ENCODE data around the gene RAC3.

The RAC3 gene

GRCh38 chr17:82018989-82019689, 12.3 kb upstream of the RAC3 start:
- no peaks in the 10 kb centered on the region for H3K36me3 ChIP-seq (ENCODE audit: low read length)
- H4K20me1 ChIP-seq (ENCODE audit: low read depth, low read length): no peaks in the 10 kb centered on the region
- H3K27ac ChIP-seq (ENCODE audit: low read depth, low read length): no peak overlapping the region
- no peaks in the 10 kb centered on the region for H3K9me3 ChIP-seq (ENCODE audit: insufficient read depth, low read length)
- no peaks in the 10 kb centered on the region for H3K27me3 ChIP-seq (ENCODE audit: low read length)
- TF ChIP-seq EZH2phosphoT487 (conservative IDR thresholded peaks at IDR 0.05; ENCODE audit: low read length): no peak
- TF ChIP-seq CTCF (IDR thresholded peaks at IDR 0.05; ENCODE audit: insufficient read depth, low read length, poor library complexity, severe bottlenecking): no peak
- H2AFZ ChIP-seq (ENCODE audit: low read depth, low read length, severe bottlenecking): no peak overlapping the region
- no peak overlapping the region for H3K9ac ChIP-seq (ENCODE audit: low read length)
- no peak overlapping the region for H3K4me3 ChIP-seq (ENCODE audit: insufficient read depth, low read length, poor library complexity, severe bottlenecking)
- H3F3A ChIP-seq (ENCODE audit: insufficient read depth): 0 out of 2 replicates have a peak, but pooled peaks cover 6% of the 10 kb centered on the region
- no peak overlapping the region for H3K4me2 ChIP-seq (ENCODE audit: low read depth, low read length, poor library complexity, severe bottlenecking)
- peaks cover 22% of the 10 kb centered on the region for H3K79me2 ChIP-seq (ENCODE audit: insufficient read depth, low read length)
- H3K9me2 ChIP-seq (replicated peaks; ENCODE audit: insufficient read depth, low read length): no peaks in the 10 kb centered on the region

GRCh38 chr17:82019690-82020571, 11.5 kb upstream of the RAC3 start:
- Histone ChIP-seq H3K4me3 (ENCODE audit: insufficient read depth, low read length, poor library complexity, severe bottlenecking) (no peak overlapping the region), H3K4me2 (ENCODE audit: low read depth, low read length, poor library complexity, severe bottlenecking) (peak overlapping the region; percentile 89), H3K9me2 (replicated peaks; ENCODE audit: insufficient read depth, low read length) (no peaks in the 10 kb centered on the region), H3K79me2 (ENCODE audit: insufficient read depth, low read length) (peaks cover 25% of the 10 kb centered on the region), H3K9me3 (ENCODE audit: insufficient read depth, low read length) (no peaks in the 10 kb centered on the region), H4K20me1 (ENCODE audit: low read depth, low read length) (no peaks in the 10 kb centered on the region), H3K9ac (ENCODE audit: low read length) (0 out of 2 replicates have a peak overlapping the region, but pooled peaks have one; percentile 99), H3K27me3 (ENCODE audit: low read length) (no peaks in the 10 kb centered on the region), H3K27ac (ENCODE audit: low read depth, low read length) (no peak overlapping the region), H3K36me3 (ENCODE audit: low read length) (no peaks in the 10 kb centered on the region), H3F3A (ENCODE audit: insufficient read depth) (0 out of 2 replicates have a peak, but pooled peaks cover 6% of the 10 kb centered on the region), H2AFZ (ENCODE audit: low read depth, low read length, severe bottlenecking) (no peak overlapping the region)
- TF ChIP-seq EZH2phosphoT487 (conservative IDR thresholded peaks at IDR 0.05; ENCODE audit: low read length) (no peak), CTCF (IDR thresholded peaks at IDR 0.05; ENCODE audit: insufficient read depth, low read length, poor library complexity, severe bottlenecking) (peak; percentile 94)

- no peaks in the 10 kb centered on the region for H3K27me3 ChIP-seq (ENCODE audit: low read length)
- TF ChIP-seq EZH2phosphoT487 (conservative IDR thresholded peaks at IDR 0.05; ENCODE audit: low read length): no peak
- TF ChIP-seq CTCF (IDR thresholded peaks at IDR 0.05; ENCODE audit: insufficient read depth, low read length, poor library complexity, severe bottlenecking): no peak
- 0 out of 2 replicates have a peak, but pooled peaks cover 6% of the 10 kb centered on the region for H3F3A ChIP-seq (ENCODE audit: insufficient read depth)
- peak overlapping the region; percentile 89 for H3K4me2 ChIP-seq (ENCODE audit: low read depth, low read length, poor library complexity, severe bottlenecking)
- H3K36me3 ChIP-seq (ENCODE audit: low read length): no peaks in the 10 kb centered on the region
- no peaks in the 10 kb centered on the region for H3K9me3 ChIP-seq (ENCODE audit: insufficient read depth, low read length)
- H3K79me2 ChIP-seq (ENCODE audit: insufficient read depth, low read length): peaks cover 25% of the 10 kb centered on the region
- peak overlapping the region; percentile 97 for H3K4me3 ChIP-seq (ENCODE audit: insufficient read depth, low read length, poor library complexity, severe bottlenecking)
- H3K9ac ChIP-seq (ENCODE audit: low read length): peak overlapping the region; percentile 99
- H4K20me1 ChIP-seq (ENCODE audit: low read depth, low read length): no peaks in the 10 kb centered on the region
- peak overlapping the region; percentile 73 for H3K27ac ChIP-seq (ENCODE audit: low read depth, low read length)
- H2AFZ ChIP-seq (ENCODE audit: low read depth, low read length, severe bottlenecking): no peak overlapping the region
- no peaks in the 10 kb centered on the region for H3K9me2 ChIP-seq (replicated peaks; ENCODE audit: insufficient read depth, low read length)
Observed at GRCh38 chr17:82020572-82021106, 10.8 kb upstream of the RAC3 start.
